ENCODE measurements around the gene DUSP11.

DUSP11 gene

GRCh38 chr2:73766349-73766748, 13.6 kb downstream of the DUSP11 start:
- TF ChIP-seq TEAD4 (IDR thresholded peaks at IDR 0.05) (no peak), REST (IDR thresholded peaks at IDR 0.05; ENCODE audit: low read depth) (no peak), CREB1 (IDR thresholded peaks at IDR 0.05; ENCODE audit: low read depth) (no peak)

- TF ChIP-seq CREB1 (IDR thresholded peaks at IDR 0.05; ENCODE audit: low read depth) (no peak), RAD21 (IDR thresholded peaks at IDR 0.05; ENCODE audit: low read depth) (no peak), CEBPB (IDR thresholded peaks at IDR 0.05) (no peak), TCF12 (IDR thresholded peaks at IDR 0.05; ENCODE audit: low read depth) (no peak), EGR1 (IDR thresholded peaks at IDR 0.05) (no peak), EP300 (IDR thresholded peaks at IDR 0.05; ENCODE audit: borderline replicate concordance) (no peak), TEAD4 (IDR thresholded peaks at IDR 0.05) (no peak), MAX (IDR thresholded peaks at IDR 0.05) (no peak), YY1 (IDR thresholded peaks at IDR 0.05; ENCODE audit: low read depth) (no peak), TAF1 (IDR thresholded peaks at IDR 0.05; ENCODE audit: low read depth) (no peak), ZBTB7A (IDR thresholded peaks at IDR 0.05; ENCODE audit: low read depth) (no peak), FOXM1 (IDR thresholded peaks at IDR 0.05; ENCODE audit: borderline replicate concordance, low read depth) (no peak), NFIC (IDR thresholded peaks at IDR 0.05) (no peak)
These were observed 15.0 kb downstream of the DUSP11 start for GRCh38 chr2:73764945-73765344.

- TF ChIP-seq TEAD4 (IDR thresholded peaks at IDR 0.05) (peak; percentile 67), CEBPB (IDR thresholded peaks at IDR 0.05) (no peak)
These were observed 17.3 kb downstream of the DUSP11 start for GRCh38 chr2:73762571-73762970.

- TF ChIP-seq CEBPB (IDR thresholded peaks at IDR 0.05) (no peak), EGR1 (IDR thresholded peaks at IDR 0.05) (no peak), CREB1 (IDR thresholded peaks at IDR 0.05; ENCODE audit: low read depth) (no peak)
These were observed 20.0 kb downstream of the DUSP11 start for GRCh38 chr2:73759904-73760303.

- TF ChIP-seq YY1 (IDR thresholded peaks at IDR 0.05; ENCODE audit: low read depth) (no peak), ZBTB7A (IDR thresholded peaks at IDR 0.05; ENCODE audit: low read depth) (no peak)
These were observed 20.6 kb downstream of the DUSP11 start for GRCh38 chr2:73759285-73759764.

- TF ChIP-seq TCF12 (IDR thresholded peaks at IDR 0.05; ENCODE audit: low read depth) (no peak), CEBPB (IDR thresholded peaks at IDR 0.05) (no peak), TAF1 (IDR thresholded peaks at IDR 0.05; ENCODE audit: low read depth) (no peak), EGR1 (IDR thresholded peaks at IDR 0.05) (no peak), MAX (IDR thresholded peaks at IDR 0.05) (no peak), RAD21 (IDR thresholded peaks at IDR 0.05; ENCODE audit: low read depth) (no peak), NFIC (IDR thresholded peaks at IDR 0.05) (no peak), USF1 (IDR thresholded peaks at IDR 0.05) (no peak), REST (IDR thresholded peaks at IDR 0.05; ENCODE audit: low read depth) (no peak)
These were observed 30.6 kb downstream of the DUSP11 start for GRCh38 chr2:73749314-73749713.

GRCh38 chr2:73746877-73747208, 33.1 kb downstream of the DUSP11 start:
- TF ChIP-seq MAX (IDR thresholded peaks at IDR 0.05) (no peak), TEAD4 (IDR thresholded peaks at IDR 0.05) (no peak), CREB1 (IDR thresholded peaks at IDR 0.05; ENCODE audit: low read depth) (no peak), FOXM1 (IDR thresholded peaks at IDR 0.05; ENCODE audit: borderline replicate concordance, low read depth) (no peak), CEBPB (IDR thresholded peaks at IDR 0.05) (no peak), RAD21 (IDR thresholded peaks at IDR 0.05; ENCODE audit: low read depth) (no peak), ZBTB7A (IDR thresholded peaks at IDR 0.05; ENCODE audit: low read depth) (no peak), EP300 (IDR thresholded peaks at IDR 0.05; ENCODE audit: borderline replicate concordance) (no peak), TAF1 (IDR thresholded peaks at IDR 0.05; ENCODE audit: low read depth) (no peak), USF1 (IDR thresholded peaks at IDR 0.05) (no peak), YY1 (IDR thresholded peaks at IDR 0.05; ENCODE audit: low read depth) (no peak)
